Kidney epithelial cell (primary cell): Measurements from ENCODE around the gene CACNA1D. TPM values are rescaled to one million over a fixed set of nuclear protein-coding genes. Genes with fewer than 3 reads are reported as not detected.

ENCODE experiments used
- DNase-seq: peaks from one replicate; pipeline ENCODE4 v3.0.0-alpha.2; 2010; ENCODE audit warnings: low read depth
- H3K27me3 ChIP-seq: 2 replicates; pipeline ENCODE4 v1.6.0; 2011; ENCODE audit warnings: low read length; ENCODE audit not compliant: control insufficient read depth, insufficient read depth
- H3K36me3 ChIP-seq: 2 replicates; pipeline ENCODE4 v1.5.1; 2011; ENCODE audit warnings: low read length; ENCODE audit not compliant: control insufficient read depth, insufficient read depth
- H3K4me3 ChIP-seq: 2 replicates; pipeline ENCODE4 v1.5.1; 2011; ENCODE audit warnings: low read depth, mild to moderate bottlenecking, control low read depth, low read length
- CTCF ChIP-seq: IDR thresholded peaks from 2 replicates; pipeline ENCODE4 v1.5.1; 2011; ENCODE audit warnings: mild to moderate bottlenecking, moderate library complexity, low read length, control low read depth, inconsistent platforms; ENCODE audit not compliant: insufficient read depth, poor library complexity, severe bottlenecking
- total RNA-seq: library from RNA; depleted of rRNA; stranded (reverse); fragments of >200 nt; gene quantifications from 2 replicates; pipeline ENCODE4 v1.2.3, GENCODE V29; 2015

The CACNA1D gene
- total RNA-seq, 1 donor from 2014 or later: 0.21 TPM

GRCh38 chr3:53516339-53516738 lies 21.9 kb downstream of the CACNA1D start:
- H3K4me3 ChIP-seq: no peak overlapping the region
- H3K36me3 ChIP-seq: no peaks in the 10 kb centered on the region
- no peak for DNase-seq
- no peaks in the 10 kb centered on the region for H3K27me3 ChIP-seq
- no peak for TF ChIP-seq CTCF

- no peak for TF ChIP-seq CTCF
- Histone ChIP-seq H3K4me3 (no peak overlapping the region), H3K36me3 (no peaks in the 10 kb centered on the region), H3K27me3 (no peaks in the 10 kb centered on the region)
- no peak for DNase-seq
These were observed 24.1 kb downstream of the CACNA1D start for GRCh38 chr3:53518495-53518981.

- no peak for TF ChIP-seq CTCF
- no peaks in the 10 kb centered on the region for H3K27me3 ChIP-seq
- H3K36me3 ChIP-seq: no peaks in the 10 kb centered on the region
- DNase-seq: no peak
- no peak overlapping the region for H3K4me3 ChIP-seq
These were observed 24.8 kb downstream of the CACNA1D start for GRCh38 chr3:53519065-53519709.

GRCh38 chr3:53523346-53523745 lies 28.9 kb downstream of the CACNA1D start:
- Histone ChIP-seq H3K36me3 (no peaks in the 10 kb centered on the region), H3K4me3 (no peak overlapping the region), H3K27me3 (no peaks in the 10 kb centered on the region)
- no peak for TF ChIP-seq CTCF
- DNase-seq: no peak

GRCh38 chr3:53524566-53524965 lies 30.2 kb downstream of the CACNA1D start:
- Histone ChIP-seq H3K4me3 (no peak overlapping the region), H3K27me3 (no peaks in the 10 kb centered on the region), H3K36me3 (no peaks in the 10 kb centered on the region)
- no peak for TF ChIP-seq CTCF
- no peak for DNase-seq
